ENCODE data around the gene IRF3.
A peak's percentile ranks its signal among the peaks of the same experiment; 100 is the strongest.

IRF3 gene

GRCh38 chr19:49665351-49666119 is at the start of gene IRF3, which contains the start of gene BCL2L12:
Gene IRF3, minus strand, starts transcription at chr19:49665857. Its CDS starts 1,019 bp downstream, at chr19:49664838.
Gene BCL2L12, plus strand, starts transcription at chr19:49665933. Its CDS starts 760 bp downstream, at chr19:49666693.
- Histone ChIP-seq H3K27me3 (ENCODE audit: control insufficient read depth in 5 of 5, insufficient read depth in 4 of 5, low read length in 5 of 5) (no peaks in the 10 kb centered on the region), H3K9me3 (ENCODE audit: control insufficient read depth in 5 of 5, low read length in 5 of 5) (no peaks in the 10 kb centered on the region), H3K36me3 (ENCODE audit: control insufficient read depth in 5 of 5, insufficient read depth in 5 of 5, low read length in 5 of 5) (peaks cover 0 to 33% (median 26%) of the 10 kb centered on the region in 5 donors), H3K27ac (ENCODE audit: low read depth, low read length) (peak within 1 kb of the TSS; percentile 83), H3K9ac (ENCODE audit: low read length in 5 of 5) (peak within 1 kb of the TSS; percentile 63 to 89 (median 83)), H3K4me3 (ENCODE audit: low read depth in 1 of 5, low read length in 5 of 5) (peak within 1 kb of the TSS; percentile 78 to 95 (median 89)), H3K4me1 (ENCODE audit: control insufficient read depth in 5 of 5, insufficient read depth in 5 of 5, low read length in 5 of 5) (peaks cover 0 to 30% (median 26%) of the 10 kb centered on the region in 5 donors)

DNA sequence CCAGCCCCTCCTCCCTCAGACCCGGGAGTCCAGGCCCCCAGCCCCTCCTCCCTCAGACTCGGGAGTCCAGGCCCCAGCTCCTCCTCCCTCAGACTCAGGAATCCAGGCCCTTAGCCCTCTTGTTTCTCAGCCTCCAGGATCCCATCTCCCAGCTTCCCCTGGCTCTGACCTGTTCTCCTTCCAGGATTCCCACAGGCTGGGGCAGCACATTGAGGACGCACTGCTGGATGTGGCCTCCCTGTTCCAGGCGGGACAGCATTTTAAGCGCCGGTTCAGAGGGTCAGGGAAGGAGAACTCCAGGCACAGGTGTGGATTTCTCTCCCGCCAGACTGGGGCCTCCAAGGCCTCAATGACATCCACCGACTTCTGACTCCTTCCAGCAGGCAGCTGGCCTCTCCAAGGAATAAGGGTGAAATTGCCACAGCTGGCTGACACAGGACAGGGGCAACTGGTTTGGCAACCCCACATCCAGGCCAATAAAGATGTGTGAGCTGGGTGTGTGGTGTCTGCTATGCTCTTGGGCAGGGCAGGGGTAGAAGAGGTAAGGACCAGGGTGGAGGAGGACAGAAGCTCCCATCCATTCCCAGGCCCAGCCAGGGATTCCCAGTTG is 47.7 kb upstream of the IRF3 start:
- H3K27me3 ChIP-seq (ENCODE audit: control insufficient read depth in 5 of 5, insufficient read depth in 4 of 5, low read length in 5 of 5) = no peaks in the 10 kb centered on the region
- H3K36me3 ChIP-seq (ENCODE audit: control insufficient read depth in 5 of 5, insufficient read depth in 5 of 5, low read length in 5 of 5) = no peaks in the 10 kb centered on the region
- H3K9ac ChIP-seq (ENCODE audit: low read length in 5 of 5) = no peak overlapping the region
- no peak overlapping the region for H3K4me3 ChIP-seq (ENCODE audit: low read depth in 1 of 5, low read length in 5 of 5)
- H3K27ac ChIP-seq (ENCODE audit: low read depth, low read length) = no peak overlapping the region
- H3K9me3 ChIP-seq (ENCODE audit: control insufficient read depth in 5 of 5, low read length in 5 of 5) = no peaks in the 10 kb centered on the region
- peaks cover 0 to 16% (median 7%) of the 10 kb centered on the region in 5 donors for H3K4me1 ChIP-seq (ENCODE audit: control insufficient read depth in 5 of 5, insufficient read depth in 5 of 5, low read length in 5 of 5)

- H3K4me3 ChIP-seq (ENCODE audit: low read depth in 1 of 5, low read length in 5 of 5) = no peak overlapping the region
- no peak overlapping the region for H3K9ac ChIP-seq (ENCODE audit: low read length in 5 of 5)
- no peaks in the 10 kb centered on the region for H3K27me3 ChIP-seq (ENCODE audit: control insufficient read depth in 5 of 5, insufficient read depth in 4 of 5, low read length in 5 of 5)
- H3K36me3 ChIP-seq (ENCODE audit: control insufficient read depth in 5 of 5, insufficient read depth in 5 of 5, low read length in 5 of 5) = no peaks in the 10 kb centered on the region
- H3K27ac ChIP-seq (ENCODE audit: low read depth, low read length) = no peak overlapping the region
- H3K9me3 ChIP-seq (ENCODE audit: control insufficient read depth in 5 of 5, low read length in 5 of 5) = no peaks in the 10 kb centered on the region
- H3K4me1 ChIP-seq (ENCODE audit: control insufficient read depth in 5 of 5, insufficient read depth in 5 of 5, low read length in 5 of 5) = peaks cover 0 to 7% (median 0%) of the 10 kb centered on the region in 5 donors
These were observed 46.8 kb upstream of the IRF3 start for GRCh38 chr19:49712397-49712859.

GRCh38 chr19:49710372-49710951 is 44.8 kb upstream of the IRF3 start:
- Histone ChIP-seq H3K36me3 (ENCODE audit: control insufficient read depth in 5 of 5, insufficient read depth in 5 of 5, low read length in 5 of 5) (no peaks in the 10 kb centered on the region), H3K27ac (ENCODE audit: low read depth, low read length) (no peak overlapping the region), H3K9me3 (ENCODE audit: control insufficient read depth in 5 of 5, low read length in 5 of 5) (no peaks in the 10 kb centered on the region), H3K27me3 (ENCODE audit: control insufficient read depth in 5 of 5, insufficient read depth in 4 of 5, low read length in 5 of 5) (no peaks in the 10 kb centered on the region), H3K4me3 (ENCODE audit: low read depth in 1 of 5, low read length in 5 of 5) (no peak overlapping the region), H3K4me1 (ENCODE audit: control insufficient read depth in 5 of 5, insufficient read depth in 5 of 5, low read length in 5 of 5) (peaks cover 0 to 5% (median 0%) of the 10 kb centered on the region in 5 donors), H3K9ac (ENCODE audit: low read length in 5 of 5) (no peak overlapping the region)

DNA sequence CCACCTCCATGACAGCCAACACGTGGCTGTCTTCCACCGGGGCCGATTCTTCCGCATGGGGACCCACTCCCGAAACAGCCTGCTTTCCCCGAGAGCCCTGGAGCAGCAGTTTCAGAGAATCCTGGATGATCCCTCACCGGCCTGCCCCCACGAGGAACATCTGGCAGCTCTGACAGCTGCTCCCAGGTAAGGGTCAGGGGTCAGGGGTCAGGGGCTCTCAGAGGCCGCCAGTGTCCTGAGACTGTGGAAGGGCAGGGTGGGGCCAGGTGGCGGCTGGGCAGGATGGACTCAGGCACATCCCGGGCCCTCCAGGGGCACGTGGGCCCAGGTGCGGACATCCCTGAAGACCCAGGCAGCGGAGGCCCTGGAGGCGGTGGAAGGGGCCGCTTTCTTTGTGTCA is 40.3 kb upstream of the IRF3 start:
- H3K9ac ChIP-seq (ENCODE audit: low read length in 5 of 5) = no peak overlapping the region
- H3K4me1 ChIP-seq (ENCODE audit: control insufficient read depth in 5 of 5, insufficient read depth in 5 of 5, low read length in 5 of 5) = no peaks in the 10 kb centered on the region
- H3K27ac ChIP-seq (ENCODE audit: low read depth, low read length) = no peak overlapping the region
- H3K27me3 ChIP-seq (ENCODE audit: control insufficient read depth in 5 of 5, insufficient read depth in 4 of 5, low read length in 5 of 5) = peaks cover 0 to 9% (median 3%) of the 10 kb centered on the region in 5 donors
- H3K36me3 ChIP-seq (ENCODE audit: control insufficient read depth in 5 of 5, insufficient read depth in 5 of 5, low read length in 5 of 5) = no peaks in the 10 kb centered on the region
- H3K4me3 ChIP-seq (ENCODE audit: low read depth in 1 of 5, low read length in 5 of 5) = no peak overlapping the region
- no peaks in the 10 kb centered on the region for H3K9me3 ChIP-seq (ENCODE audit: control insufficient read depth in 5 of 5, low read length in 5 of 5)

DNA sequence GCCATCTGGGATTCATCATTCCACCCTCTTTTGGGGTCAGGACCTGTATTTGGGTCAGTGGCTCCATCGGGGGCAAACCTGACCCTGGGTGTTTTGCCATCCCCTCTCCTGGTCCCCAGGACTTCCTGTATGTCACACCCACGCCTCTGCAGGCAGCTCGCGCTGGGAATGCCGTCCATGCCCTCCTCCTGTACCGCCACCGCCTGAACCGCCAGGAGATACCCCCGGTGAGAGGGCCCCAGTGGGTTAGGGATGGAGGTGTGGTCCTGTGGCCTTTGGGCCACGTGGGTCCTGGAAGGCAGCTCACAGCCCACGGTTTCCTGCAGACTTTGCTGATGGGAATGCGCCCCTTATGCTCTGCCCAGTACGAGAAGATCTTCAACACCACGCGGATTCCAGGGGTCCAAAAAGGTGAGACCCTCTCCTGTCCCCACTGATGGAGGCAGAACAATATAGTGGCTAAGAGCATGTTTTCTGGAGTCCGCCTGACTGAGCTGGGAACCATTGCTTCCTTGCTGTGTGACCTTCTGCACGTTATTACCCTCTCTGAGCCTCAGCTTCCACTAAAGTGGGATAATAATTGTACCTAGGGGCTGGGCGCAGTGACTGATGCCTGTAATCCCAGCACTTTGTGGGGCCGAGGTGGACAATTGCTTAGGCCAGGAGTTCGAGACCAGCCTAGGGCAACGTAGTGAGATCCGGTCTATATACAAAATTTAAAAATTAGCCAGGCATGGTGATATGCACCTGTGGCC is 39.4 kb upstream of the IRF3 start:
- peaks cover 0 to 18% (median 5%) of the 10 kb centered on the region in 5 donors for H3K27me3 ChIP-seq (ENCODE audit: control insufficient read depth in 5 of 5, insufficient read depth in 4 of 5, low read length in 5 of 5)
- H3K4me3 ChIP-seq (ENCODE audit: low read depth in 1 of 5, low read length in 5 of 5) = no peak overlapping the region
- no peak overlapping the region for H3K9ac ChIP-seq (ENCODE audit: low read length in 5 of 5)
- no peak overlapping the region for H3K27ac ChIP-seq (ENCODE audit: low read depth, low read length)
- no peaks in the 10 kb centered on the region for H3K36me3 ChIP-seq (ENCODE audit: control insufficient read depth in 5 of 5, insufficient read depth in 5 of 5, low read length in 5 of 5)
- H3K4me1 ChIP-seq (ENCODE audit: control insufficient read depth in 5 of 5, insufficient read depth in 5 of 5, low read length in 5 of 5) = no peaks in the 10 kb centered on the region
- H3K9me3 ChIP-seq (ENCODE audit: control insufficient read depth in 5 of 5, low read length in 5 of 5) = no peaks in the 10 kb centered on the region

DNA sequence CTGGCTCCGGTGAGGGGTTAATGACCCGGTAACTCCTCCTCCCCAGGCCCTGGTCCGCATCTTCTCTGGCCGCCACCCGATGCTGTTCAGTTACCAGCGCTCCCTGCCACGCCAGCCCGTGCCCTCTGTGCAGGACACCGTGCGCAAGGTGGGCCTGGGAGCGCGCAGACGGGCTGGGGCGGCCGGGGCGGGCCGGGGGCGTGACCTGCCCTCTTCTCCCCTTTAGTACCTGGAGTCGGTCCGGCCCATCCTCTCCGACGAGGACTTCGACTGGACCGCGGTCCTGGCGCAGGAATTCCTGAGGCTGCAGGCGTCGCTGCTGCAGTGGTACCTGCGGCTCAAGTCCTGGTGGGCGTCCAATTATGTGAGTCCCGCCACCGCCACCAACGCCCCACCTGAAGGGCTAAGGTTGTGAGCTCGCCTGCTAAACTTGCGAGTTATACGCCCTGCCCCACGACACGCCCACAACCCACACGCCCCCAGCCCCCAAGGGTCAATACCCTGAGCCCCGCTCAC is 35.7 kb upstream of the IRF3 start:
- no peaks in the 10 kb centered on the region for H3K4me1 ChIP-seq (ENCODE audit: control insufficient read depth in 5 of 5, insufficient read depth in 5 of 5, low read length in 5 of 5)
- no peak overlapping the region for H3K4me3 ChIP-seq (ENCODE audit: low read depth in 1 of 5, low read length in 5 of 5)
- no peaks in the 10 kb centered on the region for H3K9me3 ChIP-seq (ENCODE audit: control insufficient read depth in 5 of 5, low read length in 5 of 5)
- peaks cover 0 to 18% (median 5%) of the 10 kb centered on the region in 5 donors for H3K27me3 ChIP-seq (ENCODE audit: control insufficient read depth in 5 of 5, insufficient read depth in 4 of 5, low read length in 5 of 5)
- no peaks in the 10 kb centered on the region for H3K36me3 ChIP-seq (ENCODE audit: control insufficient read depth in 5 of 5, insufficient read depth in 5 of 5, low read length in 5 of 5)
- H3K9ac ChIP-seq (ENCODE audit: low read length in 5 of 5) = no peak overlapping the region
- H3K27ac ChIP-seq (ENCODE audit: low read depth, low read length) = no peak overlapping the region

GRCh38 chr19:49700563-49700962 is 34.9 kb upstream of the IRF3 start:
- H3K9ac ChIP-seq (ENCODE audit: low read length in 5 of 5) = no peak overlapping the region
- no peaks in the 10 kb centered on the region for H3K36me3 ChIP-seq (ENCODE audit: control insufficient read depth in 5 of 5, insufficient read depth in 5 of 5, low read length in 5 of 5)
- H3K4me3 ChIP-seq (ENCODE audit: low read depth in 1 of 5, low read length in 5 of 5) = no peak overlapping the region
- no peak overlapping the region for H3K27ac ChIP-seq (ENCODE audit: low read depth, low read length)
- peaks cover 0 to 18% (median 5%) of the 10 kb centered on the region in 5 donors for H3K27me3 ChIP-seq (ENCODE audit: control insufficient read depth in 5 of 5, insufficient read depth in 4 of 5, low read length in 5 of 5)
- no peaks in the 10 kb centered on the region for H3K4me1 ChIP-seq (ENCODE audit: control insufficient read depth in 5 of 5, insufficient read depth in 5 of 5, low read length in 5 of 5)
- no peaks in the 10 kb centered on the region for H3K9me3 ChIP-seq (ENCODE audit: control insufficient read depth in 5 of 5, low read length in 5 of 5)

DNA sequence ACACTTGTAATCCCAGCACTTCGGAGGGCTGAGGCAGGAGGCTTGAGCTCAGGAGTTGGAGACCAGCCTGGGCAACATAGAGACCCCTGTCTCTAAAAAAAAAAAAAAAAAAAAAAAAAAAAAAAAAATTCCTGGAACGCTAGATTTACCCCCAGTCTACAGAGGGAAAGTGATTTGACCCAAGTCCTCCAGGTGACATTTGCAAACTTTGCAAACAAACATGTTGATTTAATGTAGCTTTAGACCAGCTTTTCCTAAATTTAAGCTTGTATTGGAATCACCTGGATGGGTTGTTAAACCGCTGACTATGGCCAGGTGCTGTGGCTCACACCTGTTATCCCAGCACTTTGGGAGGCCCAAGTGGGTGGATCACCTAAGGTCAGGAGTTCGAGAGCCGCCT is 33.7 kb upstream of the IRF3 start:
- Histone ChIP-seq H3K4me1 (ENCODE audit: control insufficient read depth in 5 of 5, insufficient read depth in 5 of 5, low read length in 5 of 5) (no peaks in the 10 kb centered on the region), H3K4me3 (ENCODE audit: low read depth in 1 of 5, low read length in 5 of 5) (no peak overlapping the region), H3K27ac (ENCODE audit: low read depth, low read length) (no peak overlapping the region), H3K36me3 (ENCODE audit: control insufficient read depth in 5 of 5, insufficient read depth in 5 of 5, low read length in 5 of 5) (no peaks in the 10 kb centered on the region), H3K9ac (ENCODE audit: low read length in 5 of 5) (no peak overlapping the region), H3K9me3 (ENCODE audit: control insufficient read depth in 5 of 5, low read length in 5 of 5) (no peaks in the 10 kb centered on the region), H3K27me3 (ENCODE audit: control insufficient read depth in 5 of 5, insufficient read depth in 4 of 5, low read length in 5 of 5) (peaks cover 0 to 14% (median 5%) of the 10 kb centered on the region in 5 donors)
